K562 (cell line): Measurements from ENCODE around the gene TIMP1. TPM values are rescaled to one million over a fixed set of nuclear protein-coding genes. Genes with fewer than 3 reads are reported as not detected.

Experiments
- ARNT ChIP-seq, 2 experiments: fragments of 450-650 bp; IDR thresholded peaks; 2 replicates each; pipeline ENCODE4 v1.6.1; 2016; ENCODE audit warnings: mild to moderate bottlenecking in 1 of 2
- EP300 ChIP-seq: IDR thresholded peaks from 2 replicates; pipeline ENCODE4 v1.6.1; 2012; ENCODE audit warnings: low read length, improper control_type of control experiment
- FIP1L1 ChIP-seq: fragments of 200-400 bp; formaldehyde crosslinking; IDR thresholded peaks from 2 replicates; pipeline ENCODE4 v1.6.1; 2018; ENCODE audit warnings: mild to moderate bottlenecking, low read depth, low read length; ENCODE audit not compliant: poor library complexity, severe bottlenecking
- GTF2E2 ChIP-seq: fragments of 200-800 bp; sonication (Bioruptor generic); IDR thresholded peaks from 2 replicates; pipeline ENCODE4 v1.6.1; 2016; ENCODE audit warnings: missing genetic modification characterization, missing compliant biosample characterization
- HMGXB4 ChIP-seq: sonication (generic); formaldehyde crosslinking; IDR thresholded peaks from 2 replicates; pipeline ENCODE4 v1.8.1; 2023; ENCODE audit warnings: mild to moderate bottlenecking, missing genetic modification reagents
- PHB ChIP-seq: fragments of 250-450 bp; sonication (Bioruptor Pico); IDR thresholded peaks from 2 replicates; pipeline ENCODE4 v1.5.0; 2021
- PHB2 ChIP-seq: fragments of 450-650 bp; IDR thresholded peaks from 2 replicates; pipeline ENCODE4 v1.6.1; 2017; ENCODE audit warnings: low read depth
- POLR2AphosphoS5 ChIP-seq: IDR thresholded peaks from 2 replicates; pipeline ENCODE4 v1.6.1; 2011; ENCODE audit warnings: mild to moderate bottlenecking, low read depth, low read length, moderate library complexity; ENCODE audit not compliant: control insufficient read depth, insufficient read depth
- PREB ChIP-seq: sonication (generic); formaldehyde crosslinking; IDR thresholded peaks from 2 replicates; pipeline ENCODE4 v1.8.1; 2023; ENCODE audit warnings: mild to moderate bottlenecking, missing genetic modification reagents
- TOE1 ChIP-seq, 2 experiments: fragments of 450-650 bp in 1 of 2; sonication (generic) in 1 of 2; formaldehyde crosslinking in 1 of 2; IDR thresholded peaks; 2 replicates each; pipeline versions ENCODE4 v1.7.1 to v1.8.0; 2016 to 2022; ENCODE audit warnings: borderline replicate concordance in 2 of 2, mild to moderate bottlenecking in 2 of 2, antibody characterized with exemption in 1 of 2, inconsistent platforms in 1 of 2, low read depth in 1 of 2, missing genetic modification reagents in 1 of 2, moderate library complexity in 1 of 2
- ZNF212 ChIP-seq: fragments of 450-650 bp; formaldehyde crosslinking; IDR thresholded peaks from 2 replicates; pipeline ENCODE4 v1.4.0; 2020; ENCODE audit warnings: mild to moderate bottlenecking
- ZNF24 ChIP-seq: fragments of 450-650 bp; IDR thresholded peaks from 2 replicates; pipeline ENCODE4 v1.6.1; 2016
- ZNF3 ChIP-seq: fragments of 250-450 bp; sonication (Bioruptor Pico); IDR thresholded peaks from 2 replicates; pipeline ENCODE4 v1.5.0; 2021; ENCODE audit warnings: mild to moderate bottlenecking, moderate library complexity
- ZNF707 ChIP-seq: fragments of 250-450 bp; sonication (Bioruptor Pico); conservative IDR thresholded peaks from 2 replicates; pipeline ENCODE4 v1.8.0; 2022; ENCODE audit warnings: inconsistent platforms, mild to moderate bottlenecking, moderate library complexity
- ZNF780A ChIP-seq: fragments of 250-450 bp; sonication (Bioruptor Pico); IDR thresholded peaks from 2 replicates; pipeline ENCODE4 v1.5.0; 2021; ENCODE audit warnings: mild to moderate bottlenecking
- polyA plus RNA-seq, 8 experiments: library from polyadenylated mRNA; depleted of rRNA in 4 of 8; stranded (reverse) in 5 of 8; unstranded in 3 of 8; fragments of >200 nt; fragmentation: Nextera tagmentation in 2 of 8; fragmentation: Illumina TruSeq in 1 of 8; extraction: Ambion mirVana in 2 of 8; extraction: Trizol in 1 of 8; gene quantifications; 2 replicates each; pipeline versions ENCODE4 v1.2.1 to v1.2.3, GENCODE V29; 2011 to 2014; ENCODE audit warnings: inconsistent platforms in 1 of 8, missing spikeins in 1 of 8
- total RNA-seq, 7 experiments: library from RNA; depleted of rRNA in 6 of 7; stranded (reverse); fragments of >200 nt in 6 of 7; fragmentation: Illumina TruSeq in 2 of 7; extraction: Trizol in 2 of 7; gene quantifications; 2 replicates each; pipeline versions ENCODE4 v1.2.1 to v1.2.3, GENCODE V29; 2011 to 2021; ENCODE audit warnings: low replicate concordance in 1 of 7
- TF ChIP-seq, protein P1 (sequence below): IDR thresholded peaks from 2 replicates; pipeline ENCODE4 v1.6.1; 2014; ENCODE audit warnings: antibody characterized with exemption
- TF ChIP-seq, protein P2 (sequence below): fragments of 200-800 bp; sonication (Bioruptor generic); IDR thresholded peaks from 2 replicates; pipeline ENCODE4 v1.6.1; 2016; ENCODE audit warnings: missing genetic modification characterization, missing compliant biosample characterization

Gene TIMP1
- total and polyA plus RNA-seq, 9 of the 15 experiments (the other 6 are each of a cell fraction or from before 2014, with no cell fraction given), result 115 to 699 (median 273) TPM

- TF ChIP-seq GTF2E2 (tag) (no peak), ZNF24 (no peak), PHB (CRISPR knock-in tag) (no peak), ZNF3 (CRISPR knock-in tag) (no peak), PREB (CRISPR knock-in tag) (no peak), ZNF707 (CRISPR knock-in tag) (no peak), HMGXB4 (no peak), EP300 (no peak; the same call in 1 of the 2 replicates), TOE1 (IDR thresholded peaks at IDR 0.05; ENCODE audit: borderline replicate concordance) (no peak; the same call in 1 of the 2 replicates), TOE1 (CRISPR knock-in tag; IDR thresholded peaks at IDR 0.05; ENCODE audit: borderline replicate concordance, low read depth) (no peak), PHB2 (no peak), POLR2AphosphoS5 (peak; percentile 77), ARNT (IDR thresholded peaks at IDR 0.05) (peak; percentile 40 to 75; a peak in 1 of 4 replicates), FIP1L1 (no peak), ZNF212 (CRISPR knock-in tag) (no peak), ZNF780A (CRISPR knock-in tag) (no peak)
- TF ChIP-seq, protein P1, sequence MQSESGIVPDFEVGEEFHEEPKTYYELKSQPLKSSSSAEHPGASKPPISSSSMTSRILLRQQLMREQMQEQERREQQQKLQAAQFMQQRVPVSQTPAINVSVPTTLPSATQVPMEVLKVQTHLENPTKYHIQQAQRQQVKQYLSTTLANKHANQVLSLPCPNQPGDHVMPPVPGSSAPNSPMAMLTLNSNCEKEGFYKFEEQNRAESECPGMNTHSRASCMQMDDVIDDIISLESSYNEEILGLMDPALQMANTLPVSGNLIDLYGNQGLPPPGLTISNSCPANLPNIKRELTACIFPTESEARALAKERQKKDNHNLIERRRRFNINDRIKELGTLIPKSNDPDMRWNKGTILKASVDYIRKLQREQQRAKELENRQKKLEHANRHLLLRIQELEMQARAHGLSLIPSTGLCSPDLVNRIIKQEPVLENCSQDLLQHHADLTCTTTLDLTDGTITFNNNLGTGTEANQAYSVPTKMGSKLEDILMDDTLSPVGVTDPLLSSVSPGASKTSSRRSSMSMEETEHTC, result no peak
- TF ChIP-seq, protein P2, sequence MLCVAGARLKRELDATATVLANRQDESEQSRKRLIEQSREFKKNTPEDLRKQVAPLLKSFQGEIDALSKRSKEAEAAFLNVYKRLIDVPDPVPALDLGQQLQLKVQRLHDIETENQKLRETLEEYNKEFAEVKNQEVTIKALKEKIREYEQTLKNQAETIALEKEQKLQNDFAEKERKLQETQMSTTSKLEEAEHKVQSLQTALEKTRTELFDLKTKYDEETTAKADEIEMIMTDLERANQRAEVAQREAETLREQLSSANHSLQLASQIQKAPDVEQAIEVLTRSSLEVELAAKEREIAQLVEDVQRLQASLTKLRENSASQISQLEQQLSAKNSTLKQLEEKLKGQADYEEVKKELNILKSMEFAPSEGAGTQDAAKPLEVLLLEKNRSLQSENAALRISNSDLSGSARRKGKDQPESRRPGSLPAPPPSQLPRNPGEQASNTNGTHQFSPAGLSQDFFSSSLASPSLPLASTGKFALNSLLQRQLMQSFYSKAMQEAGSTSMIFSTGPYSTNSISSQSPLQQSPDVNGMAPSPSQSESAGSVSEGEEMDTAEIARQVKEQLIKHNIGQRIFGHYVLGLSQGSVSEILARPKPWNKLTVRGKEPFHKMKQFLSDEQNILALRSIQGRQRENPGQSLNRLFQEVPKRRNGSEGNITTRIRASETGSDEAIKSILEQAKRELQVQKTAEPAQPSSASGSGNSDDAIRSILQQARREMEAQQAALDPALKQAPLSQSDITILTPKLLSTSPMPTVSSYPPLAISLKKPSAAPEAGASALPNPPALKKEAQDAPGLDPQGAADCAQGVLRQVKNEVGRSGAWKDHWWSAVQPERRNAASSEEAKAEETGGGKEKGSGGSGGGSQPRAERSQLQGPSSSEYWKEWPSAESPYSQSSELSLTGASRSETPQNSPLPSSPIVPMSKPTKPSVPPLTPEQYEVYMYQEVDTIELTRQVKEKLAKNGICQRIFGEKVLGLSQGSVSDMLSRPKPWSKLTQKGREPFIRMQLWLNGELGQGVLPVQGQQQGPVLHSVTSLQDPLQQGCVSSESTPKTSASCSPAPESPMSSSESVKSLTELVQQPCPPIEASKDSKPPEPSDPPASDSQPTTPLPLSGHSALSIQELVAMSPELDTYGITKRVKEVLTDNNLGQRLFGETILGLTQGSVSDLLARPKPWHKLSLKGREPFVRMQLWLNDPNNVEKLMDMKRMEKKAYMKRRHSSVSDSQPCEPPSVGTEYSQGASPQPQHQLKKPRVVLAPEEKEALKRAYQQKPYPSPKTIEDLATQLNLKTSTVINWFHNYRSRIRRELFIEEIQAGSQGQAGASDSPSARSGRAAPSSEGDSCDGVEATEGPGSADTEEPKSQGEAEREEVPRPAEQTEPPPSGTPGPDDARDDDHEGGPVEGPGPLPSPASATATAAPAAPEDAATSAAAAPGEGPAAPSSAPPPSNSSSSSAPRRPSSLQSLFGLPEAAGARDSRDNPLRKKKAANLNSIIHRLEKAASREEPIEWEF (CRISPR knock-in tag), result no peak
These were observed at the start of gene TIMP1 (continued) for GRCh38 chrX:47581731-47582647.
